ENCODE results near the gene SDF4.

The SDF4 gene

DNA sequence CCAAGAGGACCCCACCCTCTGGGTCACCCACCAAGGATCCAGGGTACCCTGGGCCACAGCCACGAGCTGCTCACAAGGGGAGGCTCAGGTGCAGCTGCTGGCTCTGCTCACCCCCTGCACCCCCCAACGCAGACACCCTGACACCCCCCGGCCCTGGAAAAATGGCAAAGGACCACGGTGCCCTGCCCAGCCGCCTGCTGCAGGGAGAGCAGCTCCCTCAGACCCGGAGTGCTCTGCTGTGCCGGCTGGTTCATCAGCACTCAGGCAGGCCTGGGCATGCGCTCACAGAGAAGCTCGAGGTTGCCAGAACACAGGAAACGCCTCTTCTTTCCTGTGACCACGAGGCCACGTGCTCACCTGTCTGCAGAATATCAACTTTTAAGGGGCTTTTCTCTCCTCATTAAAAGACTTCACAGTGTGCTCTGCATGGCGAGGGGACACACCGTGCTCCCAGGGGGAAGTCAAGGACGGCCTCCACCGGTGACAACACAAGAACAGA, 19.0 kb upstream of the SDF4 start:
- no peaks in the 10 kb centered on the region; the same call in 1 of the 2 replicates for H3K4me1 ChIP-seq (ENCODE audit: control insufficient read depth, insufficient read depth, low read length)
- H3K36me3 ChIP-seq (ENCODE audit: control insufficient read depth in 2 of 2, insufficient read depth in 1 of 2, low read length in 2 of 2): peaks cover 0 to 38% of the 10 kb centered on the region in 2 experiments; a peak in 2 of 3 replicates
- peak overlapping the region; percentile 72 for H3K27ac ChIP-seq (ENCODE audit: extremely low read depth, low read depth, low read length)
- H3K4me3 ChIP-seq (ENCODE audit: low read depth, low read length): no peak overlapping the region
- ChIA-PET POLR2A (interaction anchor here (1.0 to 1.9 kb wide), 3 partner anchors 10 to 14 kb away, joined by 5 to 6 read pairs (median 6); no protein-coding TSS in a partner anchor), CTCF (interaction anchor here (0.6 to 3.0 kb wide), 8 partner anchors 13 to 237 kb away, joined by 3 to 22 read pairs (median 4); partner anchors contain the start of genes B3GALT6 and SDF4)
- TF ChIP-seq ZNF394 (tag by site-specific recombination; IDR thresholded peaks at IDR 0.05; ENCODE audit: borderline replicate concordance) (peak; percentile 56; the same call in 1 of the 2 replicates), ZNF768 (tag by site-specific recombination; IDR thresholded peaks at IDR 0.05) (no peak), SCRT2 (tag by site-specific recombination; IDR thresholded peaks at IDR 0.05) (peak; percentile 37; the same call in 1 of the 2 replicates), ZNF600 (tag by site-specific recombination; IDR thresholded peaks at IDR 0.05) (peak; percentile 90), ZBTB8A (tag by site-specific recombination; IDR thresholded peaks at IDR 0.05) (peak; percentile 7; the same call in 1 of the 2 replicates), ZBTB17 (tag by site-specific recombination; IDR thresholded peaks at IDR 0.05) (peak; percentile 76)
- TF ChIP-seq, protein P1, sequence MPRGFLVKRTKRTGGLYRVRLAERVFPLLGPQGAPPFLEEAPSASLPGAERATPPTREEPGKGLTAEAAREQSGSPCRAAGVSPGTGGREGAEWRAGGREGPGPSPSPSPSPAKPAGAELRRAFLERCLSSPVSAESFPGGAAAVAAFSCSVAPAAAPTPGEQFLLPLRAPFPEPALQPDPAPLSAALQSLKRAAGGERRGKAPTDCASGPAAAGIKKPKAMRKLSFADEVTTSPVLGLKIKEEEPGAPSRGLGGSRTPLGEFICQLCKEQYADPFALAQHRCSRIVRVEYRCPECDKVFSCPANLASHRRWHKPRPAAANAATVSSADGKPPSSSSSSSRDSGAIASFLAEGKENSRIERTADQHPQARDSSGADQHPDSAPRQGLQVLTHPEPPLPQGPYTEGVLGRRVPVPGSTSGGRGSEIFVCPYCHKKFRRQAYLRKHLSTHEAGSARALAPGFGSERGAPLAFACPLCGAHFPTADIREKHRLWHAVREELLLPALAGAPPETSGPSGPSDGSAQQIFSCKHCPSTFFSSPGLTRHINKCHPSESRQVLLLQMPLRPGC (tag by site-specific recombination; IDR thresholded peaks at IDR 0.05): no peak
- TF ChIP-seq, protein P2, sequence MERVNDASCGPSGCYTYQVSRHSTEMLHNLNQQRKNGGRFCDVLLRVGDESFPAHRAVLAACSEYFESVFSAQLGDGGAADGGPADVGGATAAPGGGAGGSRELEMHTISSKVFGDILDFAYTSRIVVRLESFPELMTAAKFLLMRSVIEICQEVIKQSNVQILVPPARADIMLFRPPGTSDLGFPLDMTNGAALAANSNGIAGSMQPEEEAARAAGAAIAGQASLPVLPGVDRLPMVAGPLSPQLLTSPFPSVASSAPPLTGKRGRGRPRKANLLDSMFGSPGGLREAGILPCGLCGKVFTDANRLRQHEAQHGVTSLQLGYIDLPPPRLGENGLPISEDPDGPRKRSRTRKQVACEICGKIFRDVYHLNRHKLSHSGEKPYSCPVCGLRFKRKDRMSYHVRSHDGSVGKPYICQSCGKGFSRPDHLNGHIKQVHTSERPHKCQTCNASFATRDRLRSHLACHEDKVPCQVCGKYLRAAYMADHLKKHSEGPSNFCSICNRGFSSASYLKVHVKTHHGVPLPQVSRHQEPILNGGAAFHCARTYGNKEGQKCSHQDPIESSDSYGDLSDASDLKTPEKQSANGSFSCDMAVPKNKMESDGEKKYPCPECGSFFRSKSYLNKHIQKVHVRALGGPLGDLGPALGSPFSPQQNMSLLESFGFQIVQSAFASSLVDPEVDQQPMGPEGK (tag by site-specific recombination; IDR thresholded peaks at IDR 0.05): peak; percentile 22; the same call in 1 of the 2 replicates
- TF ChIP-seq, protein P3, sequence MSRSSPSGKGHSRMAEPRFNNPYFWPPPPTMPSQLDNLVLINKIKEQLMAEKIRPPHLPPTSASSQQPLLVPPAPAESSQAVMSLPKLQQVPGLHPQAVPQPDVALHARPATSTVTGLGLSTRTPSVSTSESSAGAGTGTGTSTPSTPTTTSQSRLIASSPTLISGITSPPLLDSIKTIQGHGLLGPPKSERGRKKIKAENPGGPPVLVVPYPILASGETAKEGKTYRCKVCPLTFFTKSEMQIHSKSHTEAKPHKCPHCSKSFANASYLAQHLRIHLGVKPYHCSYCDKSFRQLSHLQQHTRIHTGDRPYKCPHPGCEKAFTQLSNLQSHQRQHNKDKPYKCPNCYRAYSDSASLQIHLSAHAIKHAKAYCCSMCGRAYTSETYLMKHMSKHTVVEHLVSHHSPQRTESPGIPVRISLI (tag by site-specific recombination; IDR thresholded peaks at IDR 0.05): 0 out of 2 replicates have a peak, but pooled peaks have one; percentile 35
- TF ChIP-seq, protein P4, sequence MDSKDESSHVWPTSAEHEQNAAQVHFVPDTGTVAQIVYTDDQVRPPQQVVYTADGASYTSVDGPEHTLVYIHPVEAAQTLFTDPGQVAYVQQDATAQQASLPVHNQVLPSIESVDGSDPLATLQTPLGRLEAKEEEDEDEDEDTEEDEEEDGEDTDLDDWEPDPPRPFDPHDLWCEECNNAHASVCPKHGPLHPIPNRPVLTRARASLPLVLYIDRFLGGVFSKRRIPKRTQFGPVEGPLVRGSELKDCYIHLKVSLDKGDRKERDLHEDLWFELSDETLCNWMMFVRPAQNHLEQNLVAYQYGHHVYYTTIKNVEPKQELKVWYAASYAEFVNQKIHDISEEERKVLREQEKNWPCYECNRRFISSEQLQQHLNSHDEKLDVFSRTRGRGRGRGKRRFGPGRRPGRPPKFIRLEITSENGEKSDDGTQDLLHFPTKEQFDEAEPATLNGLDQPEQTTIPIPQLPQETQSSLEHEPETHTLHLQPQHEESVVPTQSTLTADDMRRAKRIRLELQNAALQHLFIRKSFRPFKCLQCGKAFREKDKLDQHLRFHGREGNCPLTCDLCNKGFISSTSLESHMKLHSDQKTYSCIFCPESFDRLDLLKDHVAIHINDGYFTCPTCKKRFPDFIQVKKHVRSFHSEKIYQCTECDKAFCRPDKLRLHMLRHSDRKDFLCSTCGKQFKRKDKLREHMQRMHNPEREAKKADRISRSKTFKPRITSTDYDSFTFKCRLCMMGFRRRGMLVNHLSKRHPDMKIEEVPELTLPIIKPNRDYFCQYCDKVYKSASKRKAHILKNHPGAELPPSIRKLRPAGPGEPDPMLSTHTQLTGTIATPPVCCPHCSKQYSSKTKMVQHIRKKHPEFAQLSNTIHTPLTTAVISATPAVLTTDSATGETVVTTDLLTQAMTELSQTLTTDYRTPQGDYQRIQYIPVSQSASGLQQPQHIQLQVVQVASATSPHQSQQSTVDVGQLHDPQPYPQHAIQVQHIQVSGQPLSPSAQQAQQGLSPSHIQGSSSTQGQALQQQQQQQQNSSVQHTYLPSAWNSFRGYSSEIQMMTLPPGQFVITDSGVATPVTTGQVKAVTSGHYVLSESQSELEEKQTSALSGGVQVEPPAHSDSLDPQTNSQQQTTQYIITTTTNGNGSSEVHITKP (tag by site-specific recombination; IDR thresholded peaks at IDR 0.05): no peak
- TF ChIP-seq, protein P5, sequence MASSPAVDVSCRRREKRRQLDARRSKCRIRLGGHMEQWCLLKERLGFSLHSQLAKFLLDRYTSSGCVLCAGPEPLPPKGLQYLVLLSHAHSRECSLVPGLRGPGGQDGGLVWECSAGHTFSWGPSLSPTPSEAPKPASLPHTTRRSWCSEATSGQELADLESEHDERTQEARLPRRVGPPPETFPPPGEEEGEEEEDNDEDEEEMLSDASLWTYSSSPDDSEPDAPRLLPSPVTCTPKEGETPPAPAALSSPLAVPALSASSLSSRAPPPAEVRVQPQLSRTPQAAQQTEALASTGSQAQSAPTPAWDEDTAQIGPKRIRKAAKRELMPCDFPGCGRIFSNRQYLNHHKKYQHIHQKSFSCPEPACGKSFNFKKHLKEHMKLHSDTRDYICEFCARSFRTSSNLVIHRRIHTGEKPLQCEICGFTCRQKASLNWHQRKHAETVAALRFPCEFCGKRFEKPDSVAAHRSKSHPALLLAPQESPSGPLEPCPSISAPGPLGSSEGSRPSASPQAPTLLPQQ (tag by site-specific recombination; IDR thresholded peaks at IDR 0.05): peak; percentile 61
- no peaks in the 10 kb centered on the region for H3K9me3 ChIP-seq (ENCODE audit: control insufficient read depth, insufficient read depth, low read depth, low read length)
